ENCODE measurements around the gene MCM8.

- TF ChIP-seq CTCF (IDR thresholded peaks at IDR 0.05; ENCODE audit: poor library complexity), result no peak
- no peak for TF ChIP-seq EZH2 (IDR thresholded peaks at IDR 0.05; ENCODE audit: borderline replicate concordance)
- TF ChIP-seq EZH2phosphoT487 (IDR thresholded peaks at IDR 0.05; ENCODE audit: low read depth, severe bottlenecking, unreplicated experiment), result no peak
Measured at GRCh38 chr20:6008254-6008653, 57.8 kb downstream of the MCM8 start.

Measured in hepatocyte (in vitro differentiated cells).